ENCODE results near the gene CFAP99. TPM values are rescaled to one million over a fixed set of nuclear protein-coding genes. Genes with fewer than 3 reads are reported as not detected.

CFAP99 gene
- total RNA-seq, 3 donors from 2014 or later, result 0.15 to 2.0 TPM; not detected in 1

- TF ChIP-seq POLR2AphosphoS5 (IDR thresholded peaks at IDR 0.05) (no peak), POLR2A (IDR thresholded peaks at IDR 0.05) (no peak)
- TF ChIP-seq, protein P1, sequence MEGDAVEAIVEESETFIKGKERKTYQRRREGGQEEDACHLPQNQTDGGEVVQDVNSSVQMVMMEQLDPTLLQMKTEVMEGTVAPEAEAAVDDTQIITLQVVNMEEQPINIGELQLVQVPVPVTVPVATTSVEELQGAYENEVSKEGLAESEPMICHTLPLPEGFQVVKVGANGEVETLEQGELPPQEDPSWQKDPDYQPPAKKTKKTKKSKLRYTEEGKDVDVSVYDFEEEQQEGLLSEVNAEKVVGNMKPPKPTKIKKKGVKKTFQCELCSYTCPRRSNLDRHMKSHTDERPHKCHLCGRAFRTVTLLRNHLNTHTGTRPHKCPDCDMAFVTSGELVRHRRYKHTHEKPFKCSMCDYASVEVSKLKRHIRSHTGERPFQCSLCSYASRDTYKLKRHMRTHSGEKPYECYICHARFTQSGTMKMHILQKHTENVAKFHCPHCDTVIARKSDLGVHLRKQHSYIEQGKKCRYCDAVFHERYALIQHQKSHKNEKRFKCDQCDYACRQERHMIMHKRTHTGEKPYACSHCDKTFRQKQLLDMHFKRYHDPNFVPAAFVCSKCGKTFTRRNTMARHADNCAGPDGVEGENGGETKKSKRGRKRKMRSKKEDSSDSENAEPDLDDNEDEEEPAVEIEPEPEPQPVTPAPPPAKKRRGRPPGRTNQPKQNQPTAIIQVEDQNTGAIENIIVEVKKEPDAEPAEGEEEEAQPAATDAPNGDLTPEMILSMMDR (IDR thresholded peaks at IDR 0.05), result no peak
- Histone ChIP-seq H3K27me3 (no peaks in the 10 kb centered on the region), H3K9me3 (no peaks in the 10 kb centered on the region), H3K4me3 (no peak overlapping the region), H3K27ac (no peak overlapping the region), H3K36me3 (no peaks in the 10 kb centered on the region), H3K4me1 (no peaks in the 10 kb centered on the region)
- no peak for DNase-seq (ENCODE audit: low spot score in 2 of 2)
- intact Hi-C loops (cut with DNase I; ENCODE audit: low total_unique reads), result no loop called here
These were observed 33.3 kb downstream of the CFAP99 start for GRCh38 chr4:2451821-2452785.

- intact Hi-C loops (cut with DNase I; ENCODE audit: low total_unique reads), result no loop called here
- no peak overlapping the region for H3K27ac ChIP-seq
- H3K4me1 ChIP-seq, result peaks cover 0 to 5% of the 10 kb centered on the region in 2 donors
- no peak overlapping the region for H3K4me3 ChIP-seq
- TF ChIP-seq POLR2A (IDR thresholded peaks at IDR 0.05), result no peak
- TF ChIP-seq, protein P1 (IDR thresholded peaks at IDR 0.05), result no peak
- no peak for TF ChIP-seq POLR2AphosphoS5 (IDR thresholded peaks at IDR 0.05)
- H3K9me3 ChIP-seq, result no peaks in the 10 kb centered on the region
- DNase-seq (ENCODE audit: low spot score in 2 of 2), result no peak
- no peaks in the 10 kb centered on the region for H3K36me3 ChIP-seq
- H3K27me3 ChIP-seq, result no peaks in the 10 kb centered on the region
These were observed 38.9 kb downstream of the CFAP99 start for GRCh38 chr4:2457481-2458295.

- Histone ChIP-seq H3K9me3 (no peaks in the 10 kb centered on the region), H3K27ac (no peak overlapping the region), H3K4me1 (peaks cover 0 to 5% of the 10 kb centered on the region in 2 donors), H3K4me3 (no peak overlapping the region), H3K27me3 (no peaks in the 10 kb centered on the region), H3K36me3 (no peaks in the 10 kb centered on the region)
- intact Hi-C loops (cut with DNase I; ENCODE audit: low total_unique reads), result no loop called here
- DNase-seq (ENCODE audit: low spot score in 2 of 2), result no peak
- TF ChIP-seq, protein P1 (IDR thresholded peaks at IDR 0.05), result no peak
- no peak for TF ChIP-seq POLR2AphosphoS5 (IDR thresholded peaks at IDR 0.05)
- TF ChIP-seq POLR2A (IDR thresholded peaks at IDR 0.05), result no peak
These were observed 40.1 kb downstream of the CFAP99 start for GRCh38 chr4:2458546-2459491.

- no peak for TF ChIP-seq POLR2AphosphoS5 (IDR thresholded peaks at IDR 0.05)
- TF ChIP-seq, protein P1 (IDR thresholded peaks at IDR 0.05), result no peak
- no peak for TF ChIP-seq POLR2A (IDR thresholded peaks at IDR 0.05)
- no peaks in the 10 kb centered on the region for H3K27me3 ChIP-seq
- peaks cover 0 to 5% of the 10 kb centered on the region in 2 donors for H3K4me1 ChIP-seq
- H3K4me3 ChIP-seq, result no peak overlapping the region
- H3K36me3 ChIP-seq, result no peaks in the 10 kb centered on the region
- H3K27ac ChIP-seq, result no peak overlapping the region
- intact Hi-C loops (cut with DNase I; ENCODE audit: low total_unique reads), result no loop called here
- no peaks in the 10 kb centered on the region for H3K9me3 ChIP-seq
- DNase-seq (ENCODE audit: low spot score in 2 of 2), result no peak
These were observed 41.0 kb downstream of the CFAP99 start for GRCh38 chr4:2459589-2460349.

Measured in breast epithelium (tissue), 4 donors.